Measurements from ENCODE around the gene EMC1.

- no peak for TF ChIP-seq MAX (IDR thresholded peaks at IDR 0.05)
- TF ChIP-seq POLR2A (IDR thresholded peaks at IDR 0.05; ENCODE audit: low read length), result no peak
- no peak for TF ChIP-seq PHF8 (IDR thresholded peaks at IDR 0.05; ENCODE audit: borderline replicate concordance, low read depth)
- TF ChIP-seq CTCF (IDR thresholded peaks at IDR 0.05), result no peak
- TF ChIP-seq GATA3 (IDR thresholded peaks at IDR 0.05; ENCODE audit: borderline replicate concordance), result no peak
- no peak for TF ChIP-seq ATOH8 (CRISPR knock-in tag; IDR thresholded peaks at IDR 0.05; ENCODE audit: low read depth)
- TF ChIP-seq FOSL2 (IDR thresholded peaks at IDR 0.05), result no peak
- no peak for TF ChIP-seq FOSL2 (CRISPR knock-in tag; IDR thresholded peaks at IDR 0.05)
- no peak for TF ChIP-seq FOXS1 (CRISPR knock-in tag; IDR thresholded peaks at IDR 0.05)
- TF ChIP-seq ZNF302 (CRISPR knock-in tag; IDR thresholded peaks at IDR 0.05), result no peak
- TF ChIP-seq EP300 (IDR thresholded peaks at IDR 0.05), result no peak
- no peak for TF ChIP-seq CEBPB (IDR thresholded peaks at IDR 0.05)
- TF ChIP-seq CHD4 (IDR thresholded peaks at IDR 0.05; ENCODE audit: borderline replicate concordance), result no peak
These were observed 45.9 kb downstream of the EMC1 start for GRCh38 chr1:19205403-19205802.

Data from A549 (cell line).